SK-N-SH treated with all-trans-retinoic acid at 6 μM for 48 hours (cell line): Measurements from ENCODE around the gene TSHZ2.

Experiments
- ATAC-seq: fragments of 200-7000 bp; cut with Tn5 transposase; 3 replicates; pipeline ENCODE4 v1.9.1; 2020; ENCODE audit warnings: mild to moderate bottlenecking, moderate library complexity
- ARNTL ChIP-seq: fragments of 450-650 bp; formaldehyde crosslinking; IDR thresholded peaks from 2 replicates; pipeline ENCODE4 v1.5.0; 2020; ENCODE audit warnings: low read depth, mild to moderate bottlenecking, moderate library complexity, borderline replicate concordance
- BACH2 ChIP-seq: fragments of 250-450 bp; sonication (Bioruptor Pico); IDR thresholded peaks from 2 replicates; pipeline ENCODE4 v1.9.0; 2021; ENCODE audit warnings: mild to moderate bottlenecking, borderline replicate concordance
- CREB5 ChIP-seq: fragments of 250-450 bp; sonication (Bioruptor Pico); IDR thresholded peaks from 2 replicates; pipeline ENCODE4 v1.5.1; 2020; ENCODE audit warnings: low read depth, mild to moderate bottlenecking, moderate library complexity
- CSDC2 ChIP-seq: fragments of 250-450 bp; sonication (Bioruptor Pico); IDR thresholded peaks from 2 replicates; pipeline ENCODE4 v1.5.0; 2020; ENCODE audit warnings: mild to moderate bottlenecking, moderate library complexity
- CSRNP3 ChIP-seq: fragments of 250-450 bp; sonication (Bioruptor Pico); IDR thresholded peaks from 2 replicates; pipeline ENCODE4 v1.5.1; 2021; ENCODE audit warnings: mild to moderate bottlenecking, moderate library complexity
- ESRRG ChIP-seq: fragments of 250-450 bp; sonication (Bioruptor Pico); IDR thresholded peaks from 2 replicates; pipeline ENCODE4 v1.6.1; 2021; ENCODE audit warnings: mild to moderate bottlenecking
- GLIS3 ChIP-seq: fragments of 250-450 bp; sonication (Bioruptor Pico); IDR thresholded peaks from 2 replicates; pipeline ENCODE4 v1.5.0; 2020; ENCODE audit warnings: mild to moderate bottlenecking, moderate library complexity
- OSR1 ChIP-seq: fragments of 250-450 bp; sonication (Bioruptor Pico); IDR thresholded peaks from 2 replicates; pipeline ENCODE4 v1.8.0; 2022; ENCODE audit warnings: moderate library complexity, mild to moderate bottlenecking, inconsistent platforms
- PATZ1 ChIP-seq: fragments of 250-450 bp; sonication (Bioruptor Pico); IDR thresholded peaks from 2 replicates; pipeline ENCODE4 v1.8.0; 2020; ENCODE audit warnings: mild to moderate bottlenecking, moderate library complexity, borderline replicate concordance
- POU6F1 ChIP-seq: fragments of 250-450 bp; sonication (Bioruptor Pico); IDR thresholded peaks from 2 replicates; pipeline ENCODE4 v1.8.0; 2021; ENCODE audit warnings: low read depth, mild to moderate bottlenecking, moderate library complexity, borderline replicate concordance
- PPARA ChIP-seq: fragments of 250-450 bp; sonication (Bioruptor Pico); IDR thresholded peaks from 2 replicates; pipeline ENCODE4 v1.5.0; 2020; ENCODE audit warnings: mild to moderate bottlenecking, borderline replicate concordance
- RARB ChIP-seq: fragments of 250-450 bp; sonication (Bioruptor Pico); IDR thresholded peaks from 2 replicates; pipeline ENCODE4 v1.8.0; 2021; ENCODE audit warnings: mild to moderate bottlenecking, moderate library complexity
- SNAI2 ChIP-seq: fragments of 250-450 bp; sonication (Bioruptor Pico); IDR thresholded peaks from 2 replicates; pipeline ENCODE4 v1.5.0; 2020; ENCODE audit warnings: mild to moderate bottlenecking, moderate library complexity
- TCF4 ChIP-seq: fragments of 250-450 bp; sonication (Bioruptor Pico); IDR thresholded peaks from 2 replicates; pipeline ENCODE4 v1.8.0; 2021; ENCODE audit warnings: mild to moderate bottlenecking, moderate library complexity, borderline replicate concordance
- TSHZ2 ChIP-seq: fragments of 250-450 bp; sonication (Bioruptor Pico); IDR thresholded peaks from 2 replicates; pipeline ENCODE4 v1.5.0; 2020; ENCODE audit warnings: mild to moderate bottlenecking, moderate library complexity
- ZC3H10 ChIP-seq: fragments of 250-450 bp; sonication (Bioruptor Pico); IDR thresholded peaks from 2 replicates; pipeline ENCODE4 v1.5.1; 2021; ENCODE audit warnings: mild to moderate bottlenecking, moderate library complexity
- ZFP30 ChIP-seq: fragments of 450-650 bp; formaldehyde crosslinking; IDR thresholded peaks from 2 replicates; pipeline ENCODE4 v1.5.0; 2022; ENCODE audit warnings: mild to moderate bottlenecking, moderate library complexity
- ZNF565 ChIP-seq: fragments of 450-650 bp; formaldehyde crosslinking; conservative IDR thresholded peaks from 2 replicates; pipeline ENCODE4 v1.5.0; 2020; ENCODE audit warnings: low read depth, mild to moderate bottlenecking, moderate library complexity
- ZNF70 ChIP-seq: fragments of 450-650 bp; formaldehyde crosslinking; IDR thresholded peaks from 2 replicates; pipeline ENCODE4 v1.5.0; 2020; ENCODE audit warnings: mild to moderate bottlenecking, moderate library complexity
- ZNF8 ChIP-seq: fragments of 450-650 bp; formaldehyde crosslinking; IDR thresholded peaks from 2 replicates; pipeline ENCODE4 v1.5.0; 2020; ENCODE audit warnings: mild to moderate bottlenecking, moderate library complexity

The TSHZ2 gene

GRCh38 chr20:53294804-53295203, 322.6 kb downstream of the TSHZ2 start:
- TF ChIP-seq ARNTL (CRISPR knock-in tag) (no peak), CREB5 (CRISPR knock-in tag) (no peak), OSR1 (CRISPR knock-in tag) (no peak), ESRRG (CRISPR knock-in tag) (no peak), CSRNP3 (CRISPR knock-in tag) (no peak), TSHZ2 (CRISPR knock-in tag) (no peak), TCF4 (no peak), ZNF8 (CRISPR knock-in tag) (no peak), ZC3H10 (no peak), CSDC2 (CRISPR knock-in tag) (no peak), PATZ1 (no peak), SNAI2 (no peak), PPARA (no peak), BACH2 (CRISPR knock-in tag) (no peak), ZNF565 (CRISPR knock-in tag) (no peak), RARB (CRISPR knock-in tag) (no peak)
- ATAC-seq, result no peak

GRCh38 chr20:53296025-53296424, 323.9 kb downstream of the TSHZ2 start:
- ATAC-seq, result no peak
- TF ChIP-seq PPARA, result no peak
- no peak for TF ChIP-seq TCF4
- TF ChIP-seq CREB5 (CRISPR knock-in tag), result no peak
- no peak for TF ChIP-seq POU6F1 (CRISPR knock-in tag)
- TF ChIP-seq ZNF70 (CRISPR knock-in tag), result no peak
- no peak for TF ChIP-seq ARNTL (CRISPR knock-in tag)
- no peak for TF ChIP-seq SNAI2
- TF ChIP-seq GLIS3 (CRISPR knock-in tag), result no peak
- TF ChIP-seq BACH2 (CRISPR knock-in tag), result no peak
- TF ChIP-seq TSHZ2 (CRISPR knock-in tag), result no peak
- TF ChIP-seq ZC3H10, result no peak
- TF ChIP-seq ESRRG (CRISPR knock-in tag), result no peak
- TF ChIP-seq CSDC2 (CRISPR knock-in tag), result no peak
- TF ChIP-seq ZFP30 (CRISPR knock-in tag), result no peak
- TF ChIP-seq ZNF8 (CRISPR knock-in tag), result no peak
- no peak for TF ChIP-seq OSR1 (CRISPR knock-in tag)
- no peak for TF ChIP-seq RARB (CRISPR knock-in tag)
- no peak for TF ChIP-seq CSRNP3 (CRISPR knock-in tag)
- TF ChIP-seq, all 23 proteins: peak for 0
